Astrocyte of the spinal cord (primary cell): ENCODE data around the gene GRIA3.
"Not testable (repeated sequence)": the region's sequence is repeated elsewhere in the genome, so short reads cannot be mapped to it uniquely, and the experiment has no call there.

Source experiments
- DNase-seq: peaks from one replicate; pipeline ENCODE4 v3.0.0; 2011; ENCODE audit warnings: low read depth, low spot score
- H3K4me3 ChIP-seq: 2 replicates; pipeline ENCODE4 v1.5.1; 2011; ENCODE audit warnings: low read depth, mild to moderate bottlenecking, low read length, moderate library complexity
- CTCF ChIP-seq: IDR thresholded peaks from 2 replicates; pipeline ENCODE4 v1.5.1; 2012; ENCODE audit warnings: low read depth, mild to moderate bottlenecking, low read length, inconsistent platforms
- in situ Hi-C: cut with HindIII; loops from 2 replicates; pipeline ENCODE4 v1.10.0; 2017; ENCODE audit warnings: low sequenced_read_pairs

GRIA3 gene

GRCh38 chrX:123361371-123361770 lies 177.3 kb downstream of the GRIA3 start:
- no peak for DNase-seq
- H3K4me3 ChIP-seq: no peak overlapping the region
- in situ Hi-C loops: no loop called here
- no peak for TF ChIP-seq CTCF

GRCh38 chrX:123386196-123386595 lies 202.1 kb downstream of the GRIA3 start:
- in situ Hi-C loops: not testable (repeated sequence)

GRCh38 chrX:123392921-123393320 lies 208.8 kb downstream of the GRIA3 start:
- no peak for DNase-seq
- no peak overlapping the region for H3K4me3 ChIP-seq
- no peak for TF ChIP-seq CTCF
- in situ Hi-C loops: no loop called here

More at GRCh38 chrX:123386196-123386595, 202.1 kb downstream of the GRIA3 start:
- not testable (repeated sequence) for DNase-seq, H3K4me3 ChIP-seq

GRCh38 chrX:123399709-123400108 lies 215.6 kb downstream of the GRIA3 start:
- no peak for DNase-seq
- H3K4me3 ChIP-seq: no peak overlapping the region
- TF ChIP-seq CTCF: no peak
- in situ Hi-C loops: no loop called here

- H3K4me3 ChIP-seq: no peak overlapping the region
- no peak for DNase-seq
- no peak for TF ChIP-seq CTCF
- in situ Hi-C loops: no loop called here
These were observed 221.2 kb downstream of the GRIA3 start for GRCh38 chrX:123405231-123405630.

- no peak for TF ChIP-seq CTCF
- peak; percentile 61 for DNase-seq
- in situ Hi-C loops: no loop called here
- no peak overlapping the region for H3K4me3 ChIP-seq
These were observed 225.0 kb downstream of the GRIA3 start for GRCh38 chrX:123408821-123409737.

GRCh38 chrX:123422875-123423274 lies 238.8 kb downstream of the GRIA3 start:
- in situ Hi-C loops: no loop called here
- TF ChIP-seq CTCF: peak; percentile 73
- peak; percentile 47 for DNase-seq
- no peak overlapping the region for H3K4me3 ChIP-seq
